Kidney (tissue), 14 donors: ENCODE data around the gene GNB3. TPM values are rescaled to one million over a fixed set of nuclear protein-coding genes. Genes with fewer than 3 reads are reported as not detected.
A peak's percentile ranks its signal among the peaks of the same experiment; 100 is the strongest.

Experiments
- DNase-seq, 5 donors: peaks; one replicate each; pipeline ENCODE4 v3.0.0-alpha.2; 2013 to 2020
- FAIRE-seq: peaks from 2 replicates; lab custom pipeline; 2012; peaks lifted over from hg19 to GRCh38; lab: Jason Lieb, UNC
- H3K27ac ChIP-seq, 2 donors: one replicate each; pipeline ENCODE4 v1.7.0; 2013; ENCODE audit warnings: low read depth in 2 of 2, low read length in 2 of 2, inconsistent platforms in 1 of 2
- H3K27me3 ChIP-seq: one replicate; pipeline ENCODE4 v1.7.1; 2013; ENCODE audit warnings: low read length, inconsistent platforms; ENCODE audit not compliant: control insufficient read depth, insufficient read depth
- H3K36me3 ChIP-seq, 3 donors: one replicate each; pipeline versions ENCODE4 v1.7.0 to v1.7.1; 2013; ENCODE audit warnings: low read length in 3 of 3, control low read depth in 1 of 3, inconsistent platforms in 1 of 3; ENCODE audit not compliant: insufficient read depth in 3 of 3, control insufficient read depth in 2 of 3
- H3K4me1 ChIP-seq, 3 donors: one replicate each; pipeline versions ENCODE4 v1.7.0 to v1.7.1; 2013; ENCODE audit warnings: low read length in 3 of 3, inconsistent platforms in 1 of 3, low read depth in 1 of 3; ENCODE audit not compliant: control insufficient read depth in 2 of 3, insufficient read depth in 2 of 3
- H3K4me3 ChIP-seq, 3 donors: one replicate each; pipeline versions ENCODE4 v1.7.0 to v1.8.1; 2013; ENCODE audit warnings: low read length in 3 of 3, control low read depth in 1 of 3, inconsistent platforms in 1 of 3
- H3K9ac ChIP-seq, 3 donors: one replicate each; pipeline versions ENCODE4 v1.7.0 to v1.7.1; 2013; ENCODE audit warnings: low read length in 3 of 3, control low read depth in 1 of 3, inconsistent platforms in 1 of 3
- H3K9me3 ChIP-seq, 3 donors: one replicate each; pipeline versions ENCODE4 v1.7.0 to v1.7.1; 2013; ENCODE audit warnings: low read length in 3 of 3, control low read depth in 1 of 3, inconsistent platforms in 1 of 3; ENCODE audit not compliant: control insufficient read depth in 2 of 3, insufficient read depth in 1 of 3
- CTCF ChIP-seq: IDR thresholded peaks from 3 replicates; pipeline ENCODE4 v1.5.1; 2012; ENCODE audit warnings: mild to moderate bottlenecking, moderate library complexity, borderline replicate concordance; ENCODE audit not compliant: insufficient read depth; ENCODE audit errors: extremely low read depth
- intact Hi-C: fragments of 100-400 bp; cut with DNase I; formaldehyde crosslinking; loops from one replicate; pipeline ENCODE4 v1.11.1; 2022
- polyA plus RNA-seq: library from polyadenylated mRNA; stranded (reverse); fragments of 350-450 nt; fragmentation: Illumina TruSeq; extraction: RNeasy Lipid Tissue Mini Kit (QIAGEN cat#74804); gene quantifications from one replicate; pipeline ENCODE4 v1.2.3, GENCODE V29; 2014; ENCODE audit warnings: low read depth, low replicate concordance; ENCODE audit not compliant: insufficient read depth
- total RNA-seq: library from RNA; stranded (reverse); fragmentation: NEBNext Ultra II Directional; extraction: Animal tissue kit (Norgen Biotek cat#: 25700); gene quantifications from one replicate; pipeline ENCODE4 v1.2.1, GENCODE V29; 2021
- donor health status: control.
- donor health status: control.
- donor health status: control.
- donor health status: control.
- donor health status: control.
- donor health status: DM: yes; HTN: yes; CAD: no.
- donor health status: Normal renal cell carcinoma (clear cell type).

Gene GNB3
- total and polyA plus RNA-seq, 2 donors from 2014 or later: 1.4 to 2.6 TPM

GRCh38 chr12:6819106-6820030 lies 21.4 kb upstream of the GNB3 start:
- Histone ChIP-seq H3K36me3 (peaks cover 0 to 3% (median 0%) of the 10 kb centered on the region in 3 donors), H3K4me3 (no peak overlapping the region), H3K9ac (no peak overlapping the region), H3K27ac (no peak overlapping the region), H3K4me1 (peaks cover 0 to 12% (median 8%) of the 10 kb centered on the region in 3 donors), H3K27me3 (no peaks in the 10 kb centered on the region), H3K9me3 (peaks cover 0 to 2% (median 0%) of the 10 kb centered on the region in 3 donors)
- intact Hi-C loops: loop anchor here (10.0 kb wide), 1 partner anchor 65 kb away; the partner anchor contains the start of gene MLF2
- FAIRE-seq (no peak), DNase-seq (peak in 2 of 5 donors; percentile 38 to 61)
- no peak for TF ChIP-seq CTCF

GRCh38 chr12:6820166-6820565 lies 20.6 kb upstream of the GNB3 start:
- no peak for TF ChIP-seq CTCF
- H3K9me3 ChIP-seq: peaks cover 0 to 2% (median 0%) of the 10 kb centered on the region in 3 donors
- peaks cover 0 to 12% (median 8%) of the 10 kb centered on the region in 3 donors for H3K4me1 ChIP-seq
- no peaks in the 10 kb centered on the region for H3K27me3 ChIP-seq
- H3K27ac ChIP-seq: no peak overlapping the region
- H3K4me3 ChIP-seq: no peak overlapping the region
- peaks cover 0 to 3% (median 0%) of the 10 kb centered on the region in 3 donors for H3K36me3 ChIP-seq
- DNase-seq: peak in 1 of 5 donors; percentile 60
- no peak overlapping the region for H3K9ac ChIP-seq
- no peak for FAIRE-seq
- intact Hi-C loops: loop anchor here (10.0 kb wide), 1 partner anchor 65 kb away; the partner anchor contains the start of gene MLF2

GRCh38 chr12:6821591-6822425 lies 18.9 kb upstream of the GNB3 start, which contains the start of gene GPR162:
GPR162 (plus strand) TSS chr12:6821821; CDS start chr12:6823899, 2,078 bp downstream.
- Histone ChIP-seq H3K9me3 (peaks cover 0 to 2% (median 0%) of the 10 kb centered on the region in 3 donors), H3K27ac (no peak within 1 kb of the TSS), H3K27me3 (no peaks in the 10 kb centered on the region), H3K4me1 (peaks cover 0 to 14% (median 8%) of the 10 kb centered on the region in 3 donors), H3K4me3 (peak within 1 kb of the TSS in 2 of 3 donors; percentile 32 to 57), H3K9ac (peak within 1 kb of the TSS in 2 of 3 donors; percentile 26 to 44), H3K36me3 (peaks cover 0 to 3% (median 0%) of the 10 kb centered on the region in 3 donors)
- FAIRE-seq (no peak), DNase-seq (peak; percentile 90 to 95 (median 95))
- no peak for TF ChIP-seq CTCF
- intact Hi-C loops: loop anchor here (10.0 kb wide), 1 partner anchor 67 kb away; the partner anchor contains the start of gene MLF2
